KMS-11 (cell line): ENCODE data around the gene PYGL.

Source experiments
- H2AFZ ChIP-seq: fragments of 200-600 bp; sonication (generic); 2 replicates; pipeline ENCODE4 v1.6.1; 2016; ENCODE audit warnings: antibody characterized with exemption, mixed run types, low read depth
- H3K27ac ChIP-seq: fragments of 200-600 bp; sonication (generic); 2 replicates; pipeline ENCODE4 v1.6.1; 2016; ENCODE audit warnings: mild to moderate bottlenecking, mixed run types
- H3K27me3 ChIP-seq: fragments of 200-600 bp; sonication (generic); 2 replicates; pipeline ENCODE4 v1.6.1; 2017; ENCODE audit warnings: mild to moderate bottlenecking, low read depth, mixed run types, moderate library complexity; ENCODE audit not compliant: insufficient read depth
- H3K36me3 ChIP-seq: fragments of 200-600 bp; sonication (generic); 2 replicates; pipeline ENCODE4 v1.6.1; 2017; ENCODE audit warnings: mild to moderate bottlenecking, mixed run types; ENCODE audit not compliant: insufficient read depth
- H3K4me1 ChIP-seq: fragments of 200-600 bp; sonication (generic); 2 replicates; pipeline ENCODE4 v1.6.1; 2016; ENCODE audit warnings: mild to moderate bottlenecking, low read depth, mixed run types; ENCODE audit not compliant: poor library complexity, severe bottlenecking
- H3K4me2 ChIP-seq: fragments of 200-600 bp; sonication (generic); 2 replicates; pipeline ENCODE4 v1.7.0; 2016; ENCODE audit warnings: mild to moderate bottlenecking, mixed run types
- H3K4me3 ChIP-seq: fragments of 200-600 bp; sonication (generic); IDR thresholded peaks from 2 replicates; pipeline ENCODE4 v1.6.1; 2017; ENCODE audit warnings: low read depth, low read length, mixed read lengths; ENCODE audit not compliant: insufficient read depth
- H3K79me2 ChIP-seq: fragments of 200-600 bp; sonication (generic); 2 replicates; pipeline ENCODE4 v1.6.1; 2016; ENCODE audit warnings: low read depth, mixed run types; ENCODE audit not compliant: insufficient read depth
- H3K9ac ChIP-seq: fragments of 200-600 bp; sonication (generic); 2 replicates; pipeline ENCODE4 v1.6.1; 2016; ENCODE audit warnings: mild to moderate bottlenecking, mixed run types
- H4K20me1 ChIP-seq: fragments of 200-600 bp; sonication (generic); 2 replicates; pipeline ENCODE4 v1.6.1; 2016; ENCODE audit warnings: mild to moderate bottlenecking, mixed run types; ENCODE audit not compliant: insufficient read depth
- TF ChIP-seq, protein P1 (sequence below): fragments of 200-600 bp; sonication (generic); conservative IDR thresholded peaks from 2 replicates; pipeline ENCODE4 v1.6.1; 2017; ENCODE audit warnings: low read depth, mild to moderate bottlenecking, antibody characterized with exemption, low read length, moderate library complexity, mixed read lengths

The PYGL gene

DNA sequence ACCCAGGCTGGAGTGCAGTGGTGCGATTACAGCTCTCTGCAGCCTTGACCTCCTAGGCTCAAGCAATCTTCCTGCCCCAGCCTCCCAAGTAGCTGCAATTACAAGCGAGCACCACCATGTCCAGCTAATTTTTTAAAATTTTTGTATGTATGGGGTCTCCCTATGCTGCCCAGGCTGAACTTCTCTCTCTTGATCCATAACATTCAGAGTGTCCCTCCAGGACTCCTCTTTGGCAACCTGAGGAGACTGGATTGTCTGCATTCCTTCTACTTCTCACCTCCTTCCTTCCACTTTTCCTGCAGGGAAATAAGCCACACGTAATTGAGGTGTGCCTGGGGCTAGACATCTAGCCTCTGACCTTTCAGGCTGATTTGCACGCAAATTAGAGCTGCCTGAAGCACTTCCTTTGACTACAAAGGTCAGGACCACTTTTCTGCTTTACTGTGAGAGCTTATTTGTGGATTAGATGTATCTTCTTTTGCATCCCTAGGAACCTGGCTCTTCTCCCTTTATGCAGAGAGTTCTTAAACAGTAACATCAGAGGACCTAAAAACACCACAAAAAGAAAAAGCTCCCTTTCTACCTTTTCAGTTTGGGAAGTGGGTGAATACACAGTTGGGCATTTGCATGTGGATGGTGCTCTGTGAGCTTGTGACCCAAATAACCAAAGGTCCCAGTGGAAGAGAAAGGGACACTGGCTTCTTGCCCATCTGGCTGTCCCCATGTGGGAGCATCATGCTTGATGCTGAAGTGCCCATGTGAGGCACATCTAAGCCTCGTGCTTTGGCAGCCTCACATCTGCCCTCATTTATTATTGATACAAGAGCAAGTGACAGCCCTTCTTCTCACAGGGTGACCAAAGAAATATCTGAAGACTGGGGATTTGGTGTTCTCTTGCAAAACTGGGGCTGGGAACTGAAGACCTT is 33.5 kb downstream of the PYGL start:
- H4K20me1 ChIP-seq = no peaks in the 10 kb centered on the region

DNA sequence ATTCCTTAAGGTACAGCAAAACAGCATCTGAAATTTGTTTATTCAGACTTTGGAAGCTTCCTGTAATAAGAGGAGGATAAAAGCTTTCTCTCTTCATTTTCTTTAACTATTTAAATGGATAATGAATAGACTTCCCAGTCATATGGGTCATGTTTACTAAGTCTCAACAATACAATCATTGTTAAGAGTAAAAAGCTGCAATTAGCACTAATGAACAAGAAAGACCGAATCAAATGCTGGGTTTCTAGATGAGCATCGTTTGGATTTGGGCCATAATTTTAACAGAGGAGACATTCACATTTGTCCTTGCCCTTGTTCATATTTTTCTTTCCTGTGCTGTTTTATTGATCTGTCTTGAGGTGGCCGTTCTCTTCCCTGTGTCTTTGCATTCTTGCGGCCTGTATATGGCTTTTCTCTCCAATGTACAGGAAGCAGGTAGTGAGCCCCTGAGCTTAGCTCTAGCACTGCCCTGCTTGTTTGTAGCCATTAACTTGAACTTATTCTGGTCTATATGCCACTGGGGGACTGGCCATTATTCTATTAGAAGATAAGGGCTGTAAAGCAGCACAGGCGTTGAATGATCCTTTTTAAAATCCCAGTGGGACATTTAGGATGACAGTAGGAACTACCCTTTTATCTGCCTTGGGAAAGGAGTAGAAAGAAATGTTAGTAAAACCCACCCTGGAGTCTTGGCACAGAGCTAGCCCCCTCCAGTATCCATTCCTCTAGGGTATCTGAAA is 37.8 kb downstream of the PYGL start:
- Histone ChIP-seq H2AFZ (no peak overlapping the region), H3K27me3 (no peaks in the 10 kb centered on the region), H3K36me3 (no peaks in the 10 kb centered on the region), H3K79me2 (no peaks in the 10 kb centered on the region), H3K27ac (no peak overlapping the region), H4K20me1 (no peaks in the 10 kb centered on the region), H3K4me1 (no peaks in the 10 kb centered on the region), H3K4me3 (no peak overlapping the region), H3K9ac (no peak overlapping the region), H3K4me2 (no peak overlapping the region)
- TF ChIP-seq, protein P1, sequence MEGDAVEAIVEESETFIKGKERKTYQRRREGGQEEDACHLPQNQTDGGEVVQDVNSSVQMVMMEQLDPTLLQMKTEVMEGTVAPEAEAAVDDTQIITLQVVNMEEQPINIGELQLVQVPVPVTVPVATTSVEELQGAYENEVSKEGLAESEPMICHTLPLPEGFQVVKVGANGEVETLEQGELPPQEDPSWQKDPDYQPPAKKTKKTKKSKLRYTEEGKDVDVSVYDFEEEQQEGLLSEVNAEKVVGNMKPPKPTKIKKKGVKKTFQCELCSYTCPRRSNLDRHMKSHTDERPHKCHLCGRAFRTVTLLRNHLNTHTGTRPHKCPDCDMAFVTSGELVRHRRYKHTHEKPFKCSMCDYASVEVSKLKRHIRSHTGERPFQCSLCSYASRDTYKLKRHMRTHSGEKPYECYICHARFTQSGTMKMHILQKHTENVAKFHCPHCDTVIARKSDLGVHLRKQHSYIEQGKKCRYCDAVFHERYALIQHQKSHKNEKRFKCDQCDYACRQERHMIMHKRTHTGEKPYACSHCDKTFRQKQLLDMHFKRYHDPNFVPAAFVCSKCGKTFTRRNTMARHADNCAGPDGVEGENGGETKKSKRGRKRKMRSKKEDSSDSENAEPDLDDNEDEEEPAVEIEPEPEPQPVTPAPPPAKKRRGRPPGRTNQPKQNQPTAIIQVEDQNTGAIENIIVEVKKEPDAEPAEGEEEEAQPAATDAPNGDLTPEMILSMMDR = no peak

More for the DNA sequence above, 33.5 kb downstream of the PYGL start:
- TF ChIP-seq, protein P1 = no peak
- no peaks in the 10 kb centered on the region for H3K36me3 ChIP-seq
- no peaks in the 10 kb centered on the region for H3K27me3 ChIP-seq
- no peaks in the 10 kb centered on the region for H3K4me1 ChIP-seq
- H3K9ac ChIP-seq = no peak overlapping the region
- no peak overlapping the region for H3K4me3 ChIP-seq
- H3K27ac ChIP-seq = no peak overlapping the region
- no peaks in the 10 kb centered on the region for H3K79me2 ChIP-seq
- no peak overlapping the region for H3K4me2 ChIP-seq
- H2AFZ ChIP-seq = no peak overlapping the region

DNA sequence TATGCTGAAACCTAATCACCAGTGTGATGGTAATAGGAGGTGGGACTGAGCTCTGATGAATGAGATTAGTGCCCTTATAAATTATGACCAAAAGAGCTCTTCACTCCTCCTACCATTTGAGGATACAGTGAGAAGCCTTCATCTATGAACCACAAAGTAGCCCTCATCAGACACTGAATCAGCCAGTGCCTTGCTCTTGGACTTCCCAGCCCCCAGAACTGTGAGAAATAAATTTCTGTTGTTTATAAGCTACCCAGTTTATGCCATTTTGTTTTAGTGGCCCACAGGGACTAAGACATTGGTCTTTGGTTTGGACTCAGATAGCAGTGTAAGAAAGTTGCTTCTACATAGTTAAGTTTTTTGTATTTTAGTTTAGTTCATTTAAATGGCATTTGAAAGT is 39.6 kb downstream of the PYGL start:
- Histone ChIP-seq H3K79me2 (no peaks in the 10 kb centered on the region), H3K9ac (no peak overlapping the region), H3K4me1 (no peaks in the 10 kb centered on the region), H3K4me2 (no peak overlapping the region), H3K27me3 (no peaks in the 10 kb centered on the region), H4K20me1 (no peaks in the 10 kb centered on the region), H2AFZ (no peak overlapping the region), H3K4me3 (no peak overlapping the region), H3K36me3 (no peaks in the 10 kb centered on the region), H3K27ac (no peak overlapping the region)
- TF ChIP-seq, protein P1 = no peak

DNA sequence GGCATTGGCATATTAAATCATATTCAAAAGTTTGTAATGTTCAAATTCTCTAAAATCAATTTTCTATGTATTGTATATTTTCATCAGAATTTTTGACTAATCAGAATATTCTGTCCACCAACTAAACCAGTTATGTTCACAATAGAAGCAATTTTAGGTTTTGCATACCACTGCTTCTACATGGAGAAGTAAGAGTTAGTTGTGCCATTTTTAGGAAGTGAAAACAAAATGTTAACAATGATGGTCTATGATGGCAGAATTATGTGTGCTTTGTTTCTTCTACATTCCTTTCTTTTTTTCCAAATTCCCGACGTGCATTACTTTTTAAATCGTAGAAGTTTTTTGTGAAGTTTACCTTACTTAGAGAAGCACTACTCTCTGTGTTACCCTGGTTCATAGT is 42.9 kb downstream of the PYGL start:
- Histone ChIP-seq H3K27ac (no peak overlapping the region), H3K4me3 (no peak overlapping the region), H3K27me3 (no peaks in the 10 kb centered on the region), H3K4me1 (no peaks in the 10 kb centered on the region), H3K9ac (no peak overlapping the region), H4K20me1 (no peaks in the 10 kb centered on the region), H3K4me2 (no peak overlapping the region), H2AFZ (no peak overlapping the region), H3K79me2 (no peaks in the 10 kb centered on the region), H3K36me3 (no peaks in the 10 kb centered on the region)
- TF ChIP-seq, protein P1 = no peak
